K562 (cell line): ENCODE data around the gene ERF. TPM values are rescaled to one million over a fixed set of nuclear protein-coding genes. Genes with fewer than 3 reads are reported as not detected.
A peak's percentile ranks its signal among the peaks of the same experiment; 100 is the strongest.

Experiments used
- BHLHE40 ChIP-seq: IDR thresholded peaks from 2 replicates; pipeline ENCODE4 v1.6.1; 2011; ENCODE audit warnings: low read length, improper control_type of control experiment
- CCNT2 ChIP-seq: IDR thresholded peaks from 2 replicates; pipeline ENCODE4 v1.6.1; 2011; ENCODE audit warnings: borderline replicate concordance, low read depth, mild to moderate bottlenecking, moderate library complexity, mixed read lengths, low read length; ENCODE audit not compliant: insufficient read length; ENCODE audit errors: extremely low read depth
- CREB1 ChIP-seq, 2 experiments: sonication (generic) in 1 of 2; formaldehyde crosslinking in 1 of 2; IDR thresholded peaks; 2 replicates each; pipeline versions ENCODE4 v1.6.1 to v1.8.0; 2012 to 2022; ENCODE audit warnings: inconsistent platforms in 1 of 2, mild to moderate bottlenecking in 1 of 2, missing genetic modification reagents in 1 of 2, moderate library complexity in 1 of 2
- CREM ChIP-seq: IDR thresholded peaks from 2 replicates; pipeline ENCODE4 v1.6.1; 2014; ENCODE audit warnings: antibody characterized with exemption, low read depth
- E2F6 ChIP-seq, 2 experiments: IDR thresholded peaks; 2 replicates each; pipeline ENCODE4 v1.6.1; 2011; ENCODE audit warnings: borderline replicate concordance in 1 of 2, control low read depth in 1 of 2, low read depth in 1 of 2, low read length in 1 of 2, mild to moderate bottlenecking in 1 of 2, mixed read lengths in 1 of 2, moderate library complexity in 1 of 2; ENCODE audit not compliant: insufficient read depth in 1 of 2, insufficient read length in 1 of 2, poor library complexity in 1 of 2, severe bottlenecking in 1 of 2; ENCODE audit errors: extremely low read depth in 1 of 2
- FOS ChIP-seq: IDR thresholded peaks from 3 replicates; pipeline ENCODE4 v1.6.1; 2011; ENCODE audit not compliant: insufficient read length; ENCODE audit errors: extremely low read depth
- FUS ChIP-seq: fragments of 200-400 bp; formaldehyde crosslinking; optimal IDR thresholded peaks from 2 replicates; pipeline ENCODE3; 2017; ENCODE audit warnings: low read depth, low read length
- ID3 ChIP-seq, 2 experiments: fragments of 250-450 bp in 1 of 2; fragments of 450-650 bp in 1 of 2; sonication (Bioruptor Pico) in 1 of 2; IDR thresholded peaks; 2 replicates each; pipeline versions ENCODE4 v1.6.1 to v1.8.0; 2016 to 2021; ENCODE audit warnings: mild to moderate bottlenecking in 2 of 2, moderate library complexity in 2 of 2, missing compliant biosample characterization in 1 of 2, missing genetic modification characterization in 1 of 2
- LCOR ChIP-seq: sonication (generic); formaldehyde crosslinking; IDR thresholded peaks from 2 replicates; pipeline ENCODE4 v1.8.0; 2022; ENCODE audit warnings: mild to moderate bottlenecking, missing genetic modification reagents
- NFIC ChIP-seq: fragments of 450-650 bp; IDR thresholded peaks from 2 replicates; pipeline ENCODE4 v1.6.1; 2017; ENCODE audit warnings: mild to moderate bottlenecking, inconsistent platforms
- PHF8 ChIP-seq: fragments of 200-600 bp; sonication (generic); IDR thresholded peaks from 2 replicates; pipeline ENCODE4 v1.6.1; 2012; ENCODE audit warnings: mixed run types, mild to moderate bottlenecking, inconsistent platforms, low read length, moderate library complexity, borderline replicate concordance
- RB1 ChIP-seq: fragments of 450-650 bp; IDR thresholded peaks from 2 replicates; pipeline ENCODE4 v1.6.1; 2017; ENCODE audit warnings: low read depth, mild to moderate bottlenecking
- RBM15 ChIP-seq: fragments of 200-400 bp; formaldehyde crosslinking; IDR thresholded peaks from 2 replicates; pipeline ENCODE4 v1.6.1; 2018; ENCODE audit warnings: mild to moderate bottlenecking, low read length, moderate library complexity; ENCODE audit not compliant: insufficient read depth
- SAP30 ChIP-seq: fragments of 200-600 bp; sonication (generic); IDR thresholded peaks from 2 replicates; pipeline ENCODE4 v1.6.1; 2012; ENCODE audit warnings: borderline replicate concordance, low read depth, mild to moderate bottlenecking, moderate library complexity, low read length, control low read depth, inconsistent platforms; ENCODE audit not compliant: insufficient read depth, poor library complexity, severe bottlenecking
- SMC3 ChIP-seq: conservative IDR thresholded peaks from 2 replicates; pipeline ENCODE4 v1.6.1; 2011; ENCODE audit warnings: low read depth, low read length, improper control_type of control experiment; ENCODE audit not compliant: insufficient read depth
- SP2 ChIP-seq: IDR thresholded peaks from 2 replicates; pipeline ENCODE4 v1.6.1; 2011; ENCODE audit warnings: mild to moderate bottlenecking, low read depth, low read length, moderate library complexity; ENCODE audit not compliant: poor library complexity, severe bottlenecking; ENCODE audit errors: extremely low read depth
- polyA plus RNA-seq, 8 experiments: library from polyadenylated mRNA; depleted of rRNA in 4 of 8; stranded (reverse) in 5 of 8; unstranded in 3 of 8; fragments of >200 nt; fragmentation: Nextera tagmentation in 2 of 8; fragmentation: Illumina TruSeq in 1 of 8; extraction: Ambion mirVana in 2 of 8; extraction: Trizol in 1 of 8; gene quantifications; 2 replicates each; pipeline versions ENCODE4 v1.2.1 to v1.2.3, GENCODE V29; 2011 to 2014; ENCODE audit warnings: inconsistent platforms in 1 of 8, missing spikeins in 1 of 8
- total RNA-seq, 7 experiments: library from RNA; depleted of rRNA in 6 of 7; stranded (reverse); fragments of >200 nt in 6 of 7; fragmentation: Illumina TruSeq in 2 of 7; extraction: Trizol in 2 of 7; gene quantifications; 2 replicates each; pipeline versions ENCODE4 v1.2.1 to v1.2.3, GENCODE V29; 2011 to 2021; ENCODE audit warnings: low replicate concordance in 1 of 7

The ERF gene
- total and polyA plus RNA-seq, 9 of the 15 experiments (the other 6 are each of a cell fraction or from before 2014, with no cell fraction given) = 0.03 to 75.4 (median 27.0) TPM

GRCh38 chr19:42279902-42280814 is 25.2 kb upstream of the ERF start (continued):
- TF ChIP-seq E2F6 (IDR thresholded peaks at IDR 0.05; ENCODE audit: borderline replicate concordance in 1 of 2, extremely low read depth in 1 of 2, insufficient read depth in 1 of 2, insufficient read length in 1 of 2, low read depth in 1 of 2, low read length in 1 of 2, poor library complexity in 1 of 2, severe bottlenecking in 1 of 2) (peak in 1 of 2 experiments; percentile 72), BHLHE40 (peak; percentile 77), FUS (peak; percentile 79), PHF8 (peak; percentile 60; the same call in 1 of the 2 replicates), RBM15 (no peak), SAP30 (peak; percentile 54), NFIC (peak; percentile 98), CCNT2 (peak; percentile 65), SP2 (peak; percentile 49), ID3 (CRISPR knock-in tag; IDR thresholded peaks at IDR 0.05) (no peak), ID3 (tag; IDR thresholded peaks at IDR 0.05) (0 out of 2 replicates have a peak, but pooled peaks have one; percentile 46), LCOR (CRISPR knock-in tag) (peak; percentile 70; the same call in 1 of the 2 replicates), SMC3 (peak; percentile 62), FOS (peak; percentile 90), CREB1 (IDR thresholded peaks at IDR 0.05) (no peak), CREB1 (CRISPR knock-in tag; IDR thresholded peaks at IDR 0.05) (peak; percentile 58), CREM (peak; percentile 40; the same call in 1 of the 2 replicates), RB1 (peak; percentile 85)
